SU-DHL-6 (cell line): Measurements from ENCODE around the gene LDLRAD3.

Experiments used
- EZH2phosphoT487 ChIP-seq: fragments of 200-600 bp; sonication (generic), shearing (Covaris generic); conservative IDR thresholded peaks from 2 replicates; pipeline ENCODE4 v1.6.1; 2018; ENCODE audit warnings: mild to moderate bottlenecking, antibody characterized with exemption, low read length, moderate library complexity, mixed read lengths
- TF ChIP-seq, protein P1 (sequence below): fragments of 200-600 bp; sonication (generic); IDR thresholded peaks from one replicate; pipeline ENCODE4 v1.5.1; 2017; ENCODE audit warnings: antibody characterized with exemption, mild to moderate bottlenecking, low read length, moderate library complexity; ENCODE audit not compliant: insufficient read depth, poor library complexity, severe bottlenecking

- TF ChIP-seq, protein P1, sequence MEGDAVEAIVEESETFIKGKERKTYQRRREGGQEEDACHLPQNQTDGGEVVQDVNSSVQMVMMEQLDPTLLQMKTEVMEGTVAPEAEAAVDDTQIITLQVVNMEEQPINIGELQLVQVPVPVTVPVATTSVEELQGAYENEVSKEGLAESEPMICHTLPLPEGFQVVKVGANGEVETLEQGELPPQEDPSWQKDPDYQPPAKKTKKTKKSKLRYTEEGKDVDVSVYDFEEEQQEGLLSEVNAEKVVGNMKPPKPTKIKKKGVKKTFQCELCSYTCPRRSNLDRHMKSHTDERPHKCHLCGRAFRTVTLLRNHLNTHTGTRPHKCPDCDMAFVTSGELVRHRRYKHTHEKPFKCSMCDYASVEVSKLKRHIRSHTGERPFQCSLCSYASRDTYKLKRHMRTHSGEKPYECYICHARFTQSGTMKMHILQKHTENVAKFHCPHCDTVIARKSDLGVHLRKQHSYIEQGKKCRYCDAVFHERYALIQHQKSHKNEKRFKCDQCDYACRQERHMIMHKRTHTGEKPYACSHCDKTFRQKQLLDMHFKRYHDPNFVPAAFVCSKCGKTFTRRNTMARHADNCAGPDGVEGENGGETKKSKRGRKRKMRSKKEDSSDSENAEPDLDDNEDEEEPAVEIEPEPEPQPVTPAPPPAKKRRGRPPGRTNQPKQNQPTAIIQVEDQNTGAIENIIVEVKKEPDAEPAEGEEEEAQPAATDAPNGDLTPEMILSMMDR = no peak
- TF ChIP-seq EZH2phosphoT487 = no peak
Observed at GRCh38 chr11:35927682-35928081, 16.2 kb upstream of the LDLRAD3 start.
